HAP-1 (cell line): ENCODE results near the gene HPSE2.
"Not testable (repeated sequence)": the region's sequence is repeated elsewhere in the genome, so short reads cannot be mapped to it uniquely, and the experiment has no call there.

Experiments
- DNase-seq, 2 experiments: peaks; one replicate each; pipeline ENCODE4 v3.0.0-alpha.2; 2016 to 2020; ENCODE audit warnings: low spot score in 2 of 2
- H3K27me3 ChIP-seq: fragments of 250-450 bp; sonication (Bioruptor Pico); 2 replicates; pipeline ENCODE4 v1.5.1; 2020; ENCODE audit warnings: low read depth, mild to moderate bottlenecking, moderate library complexity
- H3K36me3 ChIP-seq: fragments of 250-450 bp; sonication (Bioruptor Pico); replicated peaks from 2 replicates; pipeline ENCODE4 v1.5.1; 2020; ENCODE audit warnings: mild to moderate bottlenecking
- H3K4me1 ChIP-seq: fragments of 250-450 bp; sonication (Bioruptor Pico); 2 replicates; pipeline ENCODE4 v1.5.1; 2020; ENCODE audit warnings: mild to moderate bottlenecking
- H3K4me3 ChIP-seq: fragments of 250-450 bp; sonication (Bioruptor Pico); 2 replicates; pipeline ENCODE4 v1.5.1; 2020; ENCODE audit warnings: mild to moderate bottlenecking, moderate library complexity
- H3K9me3 ChIP-seq: fragments of 250-450 bp; sonication (Bioruptor Pico); 2 replicates; pipeline ENCODE4 v1.5.1; 2020; ENCODE audit warnings: mild to moderate bottlenecking, moderate library complexity
- in situ Hi-C: fragments of 300-500 bp; cut with MboI; formaldehyde crosslinking; loops from 3 replicates; pipeline ENCODE4 v1.14.3; 2020; ENCODE audit warnings: low sequenced_read_pairs, inconsistent platforms, mixed read lengths

Gene HPSE2

GRCh38 chr10:98533241-98533640, 702.4 kb downstream of the HPSE2 start:
- Histone ChIP-seq H3K4me1 (no peaks in the 10 kb centered on the region), H3K4me3 (no peak overlapping the region), H3K36me3 (no peaks in the 10 kb centered on the region), H3K9me3 (no peaks in the 10 kb centered on the region), H3K27me3 (no peaks in the 10 kb centered on the region; the same call in 1 of the 2 replicates)
- in situ Hi-C loops = no loop called here
- DNase-seq = no peak

DNA sequence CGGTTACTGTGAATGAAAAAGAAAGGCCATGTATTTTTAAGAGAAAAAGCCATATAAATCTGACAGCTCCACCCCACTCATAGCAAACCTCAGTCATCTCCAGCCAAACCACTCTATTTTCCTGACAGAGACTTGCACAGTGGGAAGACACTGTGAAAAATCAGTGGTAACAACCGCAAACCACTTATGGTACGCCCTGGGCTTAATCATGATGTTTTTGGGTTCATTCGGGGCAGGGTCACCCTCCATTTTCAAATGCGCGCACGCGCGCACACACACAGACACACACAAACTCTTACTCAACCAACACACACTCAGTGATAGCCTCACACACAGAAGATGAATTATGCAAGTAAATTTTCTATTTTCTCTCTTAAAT, 706.9 kb downstream of the HPSE2 start:
- DNase-seq = no peak
- Histone ChIP-seq H3K9me3 (no peaks in the 10 kb centered on the region), H3K36me3 (no peaks in the 10 kb centered on the region), H3K4me1 (no peaks in the 10 kb centered on the region), H3K27me3 (no peaks in the 10 kb centered on the region; the same call in 1 of the 2 replicates), H3K4me3 (no peak overlapping the region)
- in situ Hi-C loops = no loop called here

GRCh38 chr10:98528166-98528804, 707.4 kb downstream of the HPSE2 start:
- DNase-seq = no peak
- no peak overlapping the region for H3K4me3 ChIP-seq
- H3K9me3 ChIP-seq = no peaks in the 10 kb centered on the region
- in situ Hi-C loops = no loop called here
- no peaks in the 10 kb centered on the region for H3K4me1 ChIP-seq
- H3K27me3 ChIP-seq = no peaks in the 10 kb centered on the region; the same call in 1 of the 2 replicates
- H3K36me3 ChIP-seq = no peaks in the 10 kb centered on the region

- Histone ChIP-seq H3K4me1 (no peaks in the 10 kb centered on the region), H3K36me3 (no peaks in the 10 kb centered on the region), H3K9me3 (no peaks in the 10 kb centered on the region), H3K27me3 (no peaks in the 10 kb centered on the region), H3K4me3 (no peak overlapping the region)
- DNase-seq = no peak
- in situ Hi-C loops = no loop called here
Measured at GRCh38 chr10:98525969-98526368, 709.7 kb downstream of the HPSE2 start.

DNA sequence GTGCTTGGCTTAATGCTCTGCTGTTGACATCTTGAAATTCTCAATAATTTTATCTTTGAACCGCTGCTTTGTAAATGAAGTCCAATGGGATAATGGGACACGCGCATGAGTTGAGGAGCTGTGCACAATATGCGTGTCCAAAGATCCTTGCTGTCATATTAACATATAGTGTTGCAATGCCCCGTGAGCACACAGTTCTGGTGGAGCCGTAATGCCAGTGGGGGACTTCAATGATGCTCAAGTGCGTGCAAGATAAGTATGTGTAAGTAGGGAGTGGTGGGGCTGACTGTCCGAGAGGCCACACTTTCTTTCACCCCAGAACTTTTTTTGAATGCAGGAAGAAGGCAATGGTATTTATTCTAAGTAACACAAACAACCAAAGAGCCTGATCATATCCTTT, 711.5 kb downstream of the HPSE2 start:
- no peak for DNase-seq
- Histone ChIP-seq H3K4me1 (no peaks in the 10 kb centered on the region), H3K36me3 (no peaks in the 10 kb centered on the region), H3K27me3 (no peaks in the 10 kb centered on the region), H3K9me3 (no peaks in the 10 kb centered on the region), H3K4me3 (no peak overlapping the region)
- in situ Hi-C loops = no loop called here

DNA sequence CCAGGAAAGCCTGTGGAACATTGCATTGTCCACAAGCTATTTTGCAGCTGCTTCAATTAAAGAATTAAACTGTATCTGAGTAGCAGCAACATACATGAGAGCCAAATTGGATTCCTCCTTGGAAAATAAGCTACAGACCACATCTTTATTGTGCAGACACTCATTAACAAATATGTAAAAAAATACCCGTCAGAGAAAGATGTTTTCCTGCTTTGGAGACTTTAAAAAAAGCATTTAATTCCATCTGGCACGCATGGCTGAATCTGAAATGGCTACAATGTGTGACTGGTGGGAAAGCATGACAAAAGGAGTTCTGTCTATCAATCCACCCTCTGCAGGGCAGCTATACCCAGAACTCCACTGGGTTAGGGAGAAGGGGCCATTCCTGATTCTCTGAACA, 715.8 kb downstream of the HPSE2 start:
- Histone ChIP-seq H3K27me3 (0 out of 2 replicates have a peak, but pooled peaks cover 3% of the 10 kb centered on the region), H3K4me3 (no peak overlapping the region), H3K4me1 (no peaks in the 10 kb centered on the region), H3K36me3 (no peaks in the 10 kb centered on the region), H3K9me3 (no peaks in the 10 kb centered on the region)
- DNase-seq = no peak
- in situ Hi-C loops = no loop called here

GRCh38 chr10:98517672-98518071, 718.0 kb downstream of the HPSE2 start:
- Histone ChIP-seq H3K27me3 (peaks cover 9% of the 10 kb centered on the region; the same call in 1 of the 2 replicates), H3K36me3 (no peaks in the 10 kb centered on the region), H3K4me3 (no peak overlapping the region), H3K4me1 (no peaks in the 10 kb centered on the region), H3K9me3 (no peaks in the 10 kb centered on the region)
- no peak for DNase-seq
- in situ Hi-C loops = no loop called here

- no peak for DNase-seq
- Histone ChIP-seq H3K36me3 (no peaks in the 10 kb centered on the region), H3K4me1 (no peaks in the 10 kb centered on the region), H3K9me3 (no peaks in the 10 kb centered on the region), H3K27me3 (peaks cover 9% of the 10 kb centered on the region; the same call in 1 of the 2 replicates), H3K4me3 (no peak overlapping the region)
- in situ Hi-C loops = no loop called here
Measured at GRCh38 chr10:98516352-98516751, 719.3 kb downstream of the HPSE2 start.

- Histone ChIP-seq H3K9me3 (no peaks in the 10 kb centered on the region), H3K36me3 (no peaks in the 10 kb centered on the region), H3K4me1 (no peaks in the 10 kb centered on the region), H3K27me3 (peaks cover 9% of the 10 kb centered on the region; the same call in 1 of the 2 replicates), H3K4me3 (no peak overlapping the region)
- DNase-seq = no peak
- in situ Hi-C loops = no loop called here
Measured at GRCh38 chr10:98513704-98514103, 721.9 kb downstream of the HPSE2 start.

GRCh38 chr10:98511876-98512275, 723.8 kb downstream of the HPSE2 start:
- in situ Hi-C loops = no loop called here
- H3K4me3 ChIP-seq = no peak overlapping the region
- H3K4me1 ChIP-seq = no peaks in the 10 kb centered on the region
- H3K27me3 ChIP-seq = peaks cover 12% of the 10 kb centered on the region
- no peaks in the 10 kb centered on the region for H3K36me3 ChIP-seq
- no peaks in the 10 kb centered on the region for H3K9me3 ChIP-seq
- no peak for DNase-seq

DNA sequence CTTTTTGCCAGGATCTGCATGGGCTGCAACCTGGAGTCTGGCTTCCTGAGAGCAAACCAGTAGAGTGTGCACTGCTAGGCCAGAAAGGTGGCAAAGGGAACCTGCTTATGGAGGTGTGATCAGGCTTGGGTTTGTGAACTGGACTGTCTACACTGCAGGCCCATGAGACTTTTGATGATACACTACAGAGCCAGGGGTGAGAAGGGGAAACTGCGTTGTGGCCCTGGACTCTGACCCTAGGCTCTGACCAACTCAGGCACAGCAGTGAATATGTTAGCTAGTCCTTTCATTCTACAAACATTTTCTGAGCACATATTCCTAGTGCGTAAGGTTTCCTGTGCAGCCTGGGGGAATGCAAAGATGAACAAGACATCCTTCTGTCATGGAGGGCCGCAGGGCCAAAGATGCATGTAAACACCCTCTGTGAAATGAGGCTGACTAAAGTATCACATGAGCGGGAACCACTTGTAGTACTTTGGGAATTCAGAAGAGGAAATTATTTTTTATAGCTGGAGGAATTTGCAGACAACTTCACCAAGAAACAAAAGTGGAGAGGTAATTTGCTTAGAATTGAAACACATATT, 725.1 kb downstream of the HPSE2 start:
- Histone ChIP-seq H3K4me3 (no peak overlapping the region), H3K27me3 (peaks cover 17% of the 10 kb centered on the region), H3K9me3 (no peaks in the 10 kb centered on the region), H3K4me1 (no peaks in the 10 kb centered on the region), H3K36me3 (no peaks in the 10 kb centered on the region)
- in situ Hi-C loops = no loop called here
- no peak for DNase-seq

DNA sequence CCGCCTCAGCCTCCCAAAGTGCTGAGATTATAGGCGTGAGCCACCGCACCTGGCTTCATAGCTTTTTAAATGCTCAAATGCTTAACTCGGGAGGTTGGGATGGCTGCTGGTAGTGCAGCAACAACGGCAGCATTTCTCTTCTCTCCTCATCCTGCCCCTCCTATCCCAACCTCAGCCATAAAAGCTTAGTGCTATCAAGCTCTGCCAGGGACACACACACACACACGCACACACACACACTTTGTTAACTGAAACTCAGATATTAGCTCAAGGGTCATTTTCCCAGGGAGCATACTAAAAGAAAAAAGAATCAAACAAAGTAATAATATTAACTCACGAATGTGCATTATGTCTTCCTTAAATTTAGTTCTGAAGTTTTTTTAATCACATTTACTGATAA, 725.9 kb downstream of the HPSE2 start:
- DNase-seq = no peak
- in situ Hi-C loops = no loop called here
- Histone ChIP-seq H3K36me3 (no peaks in the 10 kb centered on the region), H3K27me3 (peaks cover 13% of the 10 kb centered on the region), H3K9me3 (no peaks in the 10 kb centered on the region), H3K4me3 (no peak overlapping the region), H3K4me1 (no peaks in the 10 kb centered on the region)

DNA sequence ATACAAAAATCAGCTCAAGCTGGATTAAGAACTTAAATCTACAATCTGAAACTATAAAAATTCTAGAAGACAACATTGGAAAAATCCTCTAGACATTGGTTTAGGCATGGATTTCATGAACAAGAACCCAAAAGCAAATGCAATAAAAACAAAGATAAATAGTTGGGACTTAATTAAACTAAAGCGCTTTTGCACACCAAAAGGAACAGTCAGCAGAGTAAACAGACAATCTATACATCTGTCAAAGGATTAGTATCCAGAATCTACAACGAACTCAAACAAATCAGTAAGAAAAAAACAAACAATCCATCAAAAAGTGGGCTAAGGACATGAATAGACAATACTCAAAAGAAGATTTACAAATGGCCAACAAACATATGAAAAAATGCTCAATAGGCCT, 733.1 kb downstream of the HPSE2 start:
- H3K36me3 ChIP-seq, DNase-seq, H3K27me3 ChIP-seq, in situ Hi-C loops, H3K4me1 ChIP-seq, H3K9me3 ChIP-seq, H3K4me3 ChIP-seq: not testable (repeated sequence)

DNA sequence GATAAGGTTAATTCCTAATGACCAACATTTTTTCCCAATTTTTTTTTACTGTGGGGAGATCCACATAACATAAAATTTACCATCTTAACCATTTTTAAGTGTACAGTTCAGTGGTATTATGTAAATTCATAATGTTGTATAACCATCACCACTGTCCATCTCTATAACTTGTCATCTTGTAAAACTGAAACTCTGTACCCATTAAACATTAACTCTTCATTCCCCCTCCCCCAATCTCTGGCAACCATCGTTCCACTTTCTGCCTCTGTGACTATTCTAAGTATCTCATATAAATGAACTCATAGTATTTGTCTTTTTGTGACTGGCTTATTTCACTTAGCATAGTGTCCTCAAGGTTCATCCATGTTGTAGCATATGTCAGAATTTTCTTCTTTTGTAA, 742.9 kb downstream of the HPSE2 start:
- Histone ChIP-seq H3K9me3 (no peaks in the 10 kb centered on the region), H3K4me1 (no peaks in the 10 kb centered on the region), H3K27me3 (0 out of 2 replicates have a peak, but pooled peaks cover 2% of the 10 kb centered on the region), H3K4me3 (no peak overlapping the region), H3K36me3 (no peaks in the 10 kb centered on the region)
- no peak for DNase-seq
- in situ Hi-C loops = no loop called here
